Astrocyte (in vitro differentiated cells and primary cell): ENCODE data around the gene OR51I2. TPM values are rescaled to one million over a fixed set of nuclear protein-coding genes. Genes with fewer than 3 reads are reported as not detected.

Source experiments
- DNase-seq: peaks from one replicate; pipeline ENCODE4 v3.0.0-alpha.2; 2010; ENCODE audit warnings: low read depth
- FAIRE-seq: peaks from 2 replicates; lab custom pipeline; 2011; peaks lifted over from hg19 to GRCh38; lab: Jason Lieb, UNC
- H2AFZ ChIP-seq: 2 replicates; pipeline ENCODE4 v1.6.0; 2012; ENCODE audit warnings: low read depth, low read length, inconsistent platforms
- H3K27ac ChIP-seq: 2 replicates; pipeline ENCODE4 v1.5.1; 2011; ENCODE audit warnings: low read depth, low read length, inconsistent platforms
- H3K27me3 ChIP-seq: 2 replicates; pipeline ENCODE4 v1.6.0; 2011; ENCODE audit warnings: low read length, inconsistent platforms; ENCODE audit not compliant: insufficient read depth
- H3K36me3 ChIP-seq: 2 replicates; pipeline ENCODE4 v1.5.1; 2011; ENCODE audit warnings: low read length, inconsistent platforms; ENCODE audit not compliant: insufficient read depth
- H3K4me1 ChIP-seq: 2 replicates; pipeline ENCODE4 v1.5.1; 2011; ENCODE audit warnings: low read length, inconsistent platforms; ENCODE audit not compliant: insufficient read depth
- H3K4me2 ChIP-seq: 2 replicates; pipeline ENCODE4 v1.6.0; 2012; ENCODE audit warnings: low read length, inconsistent platforms
- H3K4me3 ChIP-seq: 2 replicates; pipeline ENCODE4 v1.5.1; 2011; ENCODE audit warnings: low read depth, mild to moderate bottlenecking, low read length, inconsistent platforms; ENCODE audit not compliant: insufficient read depth
- H3K79me2 ChIP-seq: 2 replicates; pipeline ENCODE4 v1.6.0; 2012; ENCODE audit warnings: mild to moderate bottlenecking, low read length, inconsistent platforms; ENCODE audit not compliant: insufficient read depth
- H3K9ac ChIP-seq: 2 replicates; pipeline ENCODE4 v1.6.0; 2012; ENCODE audit warnings: mild to moderate bottlenecking, low read length, inconsistent platforms
- H3K9me3 ChIP-seq: 2 replicates; pipeline ENCODE4 v1.5.1; 2012; ENCODE audit warnings: low read depth, mild to moderate bottlenecking, low read length, inconsistent platforms; ENCODE audit not compliant: insufficient read depth
- H4K20me1 ChIP-seq: 2 replicates; pipeline ENCODE4 v1.6.0; 2012; ENCODE audit warnings: low read length, inconsistent platforms; ENCODE audit not compliant: insufficient read depth
- H3K27ac Mint-ChIP-seq: one replicate; pipeline ENCODE4 v1.8.0; 2021; ENCODE audit warnings: mild to moderate bottlenecking, mixed read lengths; ENCODE audit not compliant: unreplicated experiment
- H3K27me3 Mint-ChIP-seq: one replicate; pipeline ENCODE4 v1.8.0; 2021; ENCODE audit warnings: low read depth, mixed read lengths; ENCODE audit not compliant: unreplicated experiment
- H3K36me3 Mint-ChIP-seq: one replicate; pipeline ENCODE4 v1.8.0; 2021; ENCODE audit warnings: low read depth, mixed read lengths; ENCODE audit not compliant: unreplicated experiment
- H3K4me1 Mint-ChIP-seq: one replicate; pipeline ENCODE4 v1.8.0; 2021; ENCODE audit warnings: low read depth, mixed read lengths; ENCODE audit not compliant: unreplicated experiment
- H3K4me3 Mint-ChIP-seq: one replicate; pipeline ENCODE4 v1.8.0; 2021; ENCODE audit warnings: mild to moderate bottlenecking, moderate library complexity, mixed read lengths; ENCODE audit not compliant: unreplicated experiment
- H3K9me3 Mint-ChIP-seq: one replicate; pipeline ENCODE4 v1.8.0; 2021; ENCODE audit warnings: mild to moderate bottlenecking, mixed read lengths; ENCODE audit not compliant: unreplicated experiment
- CTCF ChIP-seq: IDR thresholded peaks from 2 replicates; pipeline ENCODE4 v1.5.1; 2011; ENCODE audit warnings: low read depth, mild to moderate bottlenecking, inconsistent platforms, low read length, moderate library complexity; ENCODE audit not compliant: insufficient read depth
- EZH2 ChIP-seq: IDR thresholded peaks from 2 replicates; pipeline ENCODE4 v1.6.1; 2012; ENCODE audit warnings: mild to moderate bottlenecking, low read length, inconsistent platforms; ENCODE audit not compliant: insufficient read depth
- total RNA-seq: library from RNA; stranded (reverse); gene quantifications from 2 replicates; pipeline ENCODE4 v1.2.1, GENCODE V29; 2021

Gene OR51I2
- total RNA-seq, 1 donor from 2014 or later = not detected

GRCh38 chr11:5500393-5500801, 51.3 kb downstream of the OR51I2 start:
- Histone ChIP-seq H3K9ac (no peak overlapping the region), H4K20me1 (no peaks in the 10 kb centered on the region), H3K9me3 (no peaks in the 10 kb centered on the region), H2AFZ (no peak overlapping the region), H3K4me1 (no peaks in the 10 kb centered on the region), H3K4me2 (no peak overlapping the region), H3K79me2 (no peaks in the 10 kb centered on the region), H3K27ac (no peak overlapping the region), H3K36me3 (no peaks in the 10 kb centered on the region), H3K27me3 (no peaks in the 10 kb centered on the region), H3K4me3 (no peak overlapping the region)
- no peaks in the 10 kb centered on the region for H3K36me3 Mint-ChIP-seq
- no peaks in the 10 kb centered on the region for H3K27me3 Mint-ChIP-seq
- H3K27ac Mint-ChIP-seq = no peak overlapping the region
- no peaks in the 10 kb centered on the region for H3K9me3 Mint-ChIP-seq
- no peak for DNase-seq
- H3K4me1 Mint-ChIP-seq = no peaks in the 10 kb centered on the region
- H3K4me3 Mint-ChIP-seq = no peak overlapping the region
- no peak for FAIRE-seq
- no peak for TF ChIP-seq CTCF
- TF ChIP-seq EZH2 = no peak

- H3K79me2 ChIP-seq = no peaks in the 10 kb centered on the region
- H3K27me3 ChIP-seq = no peaks in the 10 kb centered on the region
- Mint-ChIP-seq H3K27me3 (no peaks in the 10 kb centered on the region), H3K4me1 (no peaks in the 10 kb centered on the region), H3K27ac (no peak overlapping the region), H3K9me3 (peaks cover 2% of the 10 kb centered on the region), H3K4me3 (no peak overlapping the region), H3K36me3 (no peaks in the 10 kb centered on the region)
- FAIRE-seq = no peak
- no peak overlapping the region for H3K9ac ChIP-seq
- H4K20me1 ChIP-seq = no peaks in the 10 kb centered on the region
- TF ChIP-seq CTCF (no peak), EZH2 (no peak)
- no peaks in the 10 kb centered on the region for H3K36me3 ChIP-seq
- DNase-seq = no peak
- H3K4me2 ChIP-seq = no peak overlapping the region
- no peak overlapping the region for H3K27ac ChIP-seq
- no peak overlapping the region for H3K4me3 ChIP-seq
- H3K4me1 ChIP-seq = no peaks in the 10 kb centered on the region
- no peaks in the 10 kb centered on the region for H3K9me3 ChIP-seq
- no peak overlapping the region for H2AFZ ChIP-seq
These were observed 55.3 kb downstream of the OR51I2 start for GRCh38 chr11:5504403-5504921.

GRCh38 chr11:5505363-5506048, 56.4 kb downstream of the OR51I2 start:
- Mint-ChIP-seq H3K9me3 (peaks cover 2% of the 10 kb centered on the region), H3K27ac (no peak overlapping the region), H3K4me1 (no peaks in the 10 kb centered on the region), H3K36me3 (no peaks in the 10 kb centered on the region), H3K4me3 (no peak overlapping the region), H3K27me3 (no peaks in the 10 kb centered on the region)
- Histone ChIP-seq H3K27ac (no peak overlapping the region), H2AFZ (no peak overlapping the region), H3K79me2 (no peaks in the 10 kb centered on the region), H3K27me3 (no peaks in the 10 kb centered on the region), H3K4me2 (no peak overlapping the region), H4K20me1 (no peaks in the 10 kb centered on the region), H3K4me3 (no peak overlapping the region), H3K9me3 (no peaks in the 10 kb centered on the region), H3K36me3 (no peaks in the 10 kb centered on the region), H3K9ac (no peak overlapping the region), H3K4me1 (no peaks in the 10 kb centered on the region)
- TF ChIP-seq EZH2 = no peak
- no peak for TF ChIP-seq CTCF
- FAIRE-seq (no peak), DNase-seq (no peak)
